HG03108 (cell line): ENCODE results near the gene ADAM12.
"Not testable (repeated sequence)": the region's sequence is repeated elsewhere in the genome, so short reads cannot be mapped to it uniquely, and the experiment has no call there.

Source experiments
- ATAC-seq: cut with Tn5 transposase; IDR thresholded peaks from one replicate; pipeline ENCODE4 v1.9.1; 2021; ENCODE audit warnings: moderate library complexity; ENCODE audit not compliant: unreplicated experiment

ADAM12 gene

GRCh38 chr10:126375926-126376554 is 12.2 kb downstream of the ADAM12 start:
- ATAC-seq = no peak

DNA sequence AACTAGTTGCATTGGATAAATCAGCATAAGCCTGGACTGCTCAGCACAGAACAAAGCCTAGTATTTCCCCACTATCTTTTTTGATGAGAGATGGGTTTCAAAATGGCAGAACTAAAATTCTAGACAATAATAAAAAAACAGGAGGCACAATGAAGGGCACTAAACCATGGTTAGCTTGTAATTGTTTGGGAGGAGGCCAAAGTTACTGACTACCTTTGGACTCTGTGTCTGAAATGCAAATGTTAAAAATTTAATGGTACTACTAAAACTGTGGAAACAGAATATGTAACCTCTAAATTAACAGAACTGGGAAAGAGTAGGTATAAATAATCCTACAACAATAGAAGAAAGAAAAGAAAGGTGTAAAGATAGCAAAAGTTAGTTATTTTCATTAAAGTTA is 13.0 kb downstream of the ADAM12 start:
- no peak for ATAC-seq

DNA sequence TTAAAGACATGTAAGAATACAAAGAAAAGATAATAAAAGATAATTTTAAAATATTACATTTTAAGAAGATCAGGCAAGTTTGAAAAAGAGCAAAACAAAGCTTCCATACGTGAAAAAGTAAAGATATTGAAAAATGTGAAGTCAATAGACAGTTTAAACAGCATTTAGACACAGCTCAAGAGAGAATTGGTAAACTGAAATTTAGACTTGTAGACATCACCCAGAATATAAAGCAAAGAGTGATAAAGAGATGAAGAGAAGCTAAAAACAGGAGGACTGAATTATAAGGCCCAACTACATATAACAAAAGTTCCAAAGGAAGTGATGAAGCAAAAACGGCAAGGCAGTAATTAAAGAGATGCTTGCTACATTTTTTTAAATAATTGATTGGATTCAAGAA is 13.8 kb downstream of the ADAM12 start:
- no peak for ATAC-seq

- no peak for ATAC-seq
These were observed 14.3 kb downstream of the ADAM12 start for GRCh38 chr10:126373972-126374371.

- ATAC-seq = no peak
These were observed 15.1 kb downstream of the ADAM12 start for GRCh38 chr10:126373147-126373546.

DNA sequence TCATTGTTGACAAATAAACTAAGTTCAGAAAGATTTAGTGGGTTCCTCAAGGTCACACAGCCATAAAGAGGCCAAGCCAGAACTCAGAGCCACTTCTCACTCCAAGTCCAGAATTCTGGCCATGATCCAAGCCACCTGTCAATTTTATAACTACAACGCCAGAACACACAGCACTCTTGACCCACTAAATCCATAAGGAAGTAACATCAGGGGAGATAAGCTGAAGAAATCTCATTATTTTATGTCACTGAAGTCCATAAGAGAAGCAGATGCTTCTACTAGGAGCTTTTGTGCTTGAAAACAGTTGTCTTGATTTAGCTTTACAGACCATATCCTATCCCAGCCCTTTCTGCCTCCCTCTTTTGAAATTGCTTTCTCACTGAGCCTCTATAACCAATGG is 15.9 kb downstream of the ADAM12 start:
- no peak for ATAC-seq

GRCh38 chr10:126369125-126369710 is 19.1 kb downstream of the ADAM12 start:
- ATAC-seq = no peak

DNA sequence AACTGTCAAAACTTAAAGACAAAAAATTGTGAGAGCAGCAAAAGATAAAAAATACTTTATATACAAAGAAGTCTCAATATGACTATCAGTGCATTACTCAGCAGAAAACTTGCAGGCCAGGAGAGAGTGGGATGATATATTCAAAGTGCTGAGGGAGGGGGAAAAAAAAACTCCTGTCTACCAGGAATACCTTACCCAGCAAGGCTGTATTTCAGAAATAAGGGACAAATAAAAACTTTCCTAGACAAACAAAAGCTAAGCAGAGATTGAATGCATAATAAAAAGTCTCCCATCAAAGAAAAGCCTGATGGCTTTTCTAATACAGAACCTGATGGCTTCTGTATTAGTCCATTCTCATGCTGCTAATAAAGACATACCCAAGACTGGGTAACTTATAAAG is 31.1 kb downstream of the ADAM12 start:
- ATAC-seq = no peak

GRCh38 chr10:126353666-126354065 is 34.6 kb downstream of the ADAM12 start:
- ATAC-seq = no peak

DNA sequence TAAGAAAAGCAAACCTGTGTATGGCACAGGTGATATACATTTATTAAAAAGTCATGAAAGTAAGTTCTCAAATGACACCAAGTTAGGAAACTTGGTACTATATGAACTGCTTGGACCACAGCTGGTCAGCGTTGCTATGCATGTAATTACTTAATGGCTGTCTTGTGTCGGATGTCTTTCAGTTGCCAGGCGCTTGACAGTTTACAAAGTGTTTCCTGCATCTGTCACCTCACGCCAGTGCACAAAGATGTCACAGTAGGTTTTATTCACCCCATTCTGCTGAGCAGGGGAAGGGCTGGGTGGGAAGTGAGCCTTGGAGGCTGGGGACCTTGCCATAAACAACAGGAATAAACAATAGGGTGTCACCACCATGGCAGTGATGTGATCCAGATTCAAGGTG is 35.8 kb downstream of the ADAM12 start:
- ATAC-seq = no peak

DNA sequence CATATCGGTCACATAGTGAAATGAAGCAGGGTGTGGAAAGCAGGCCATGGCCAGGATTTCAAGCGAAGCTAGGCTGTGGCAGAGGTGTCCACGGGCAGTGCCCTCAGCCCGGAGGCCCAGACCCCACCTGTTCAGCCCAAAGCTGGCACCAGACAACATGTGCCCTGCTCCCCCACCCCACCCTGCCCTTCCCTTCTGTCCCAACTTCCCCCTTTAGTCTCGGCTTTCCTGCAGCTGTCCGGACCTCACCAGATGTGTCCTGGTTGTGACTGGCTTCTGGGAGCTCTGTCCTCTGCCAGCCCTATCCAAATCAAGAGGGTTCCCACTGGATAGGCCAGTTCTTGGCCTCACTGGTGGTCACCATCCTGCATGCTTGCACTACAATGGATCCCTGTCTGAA is 37.3 kb downstream of the ADAM12 start:
- no peak for ATAC-seq

DNA sequence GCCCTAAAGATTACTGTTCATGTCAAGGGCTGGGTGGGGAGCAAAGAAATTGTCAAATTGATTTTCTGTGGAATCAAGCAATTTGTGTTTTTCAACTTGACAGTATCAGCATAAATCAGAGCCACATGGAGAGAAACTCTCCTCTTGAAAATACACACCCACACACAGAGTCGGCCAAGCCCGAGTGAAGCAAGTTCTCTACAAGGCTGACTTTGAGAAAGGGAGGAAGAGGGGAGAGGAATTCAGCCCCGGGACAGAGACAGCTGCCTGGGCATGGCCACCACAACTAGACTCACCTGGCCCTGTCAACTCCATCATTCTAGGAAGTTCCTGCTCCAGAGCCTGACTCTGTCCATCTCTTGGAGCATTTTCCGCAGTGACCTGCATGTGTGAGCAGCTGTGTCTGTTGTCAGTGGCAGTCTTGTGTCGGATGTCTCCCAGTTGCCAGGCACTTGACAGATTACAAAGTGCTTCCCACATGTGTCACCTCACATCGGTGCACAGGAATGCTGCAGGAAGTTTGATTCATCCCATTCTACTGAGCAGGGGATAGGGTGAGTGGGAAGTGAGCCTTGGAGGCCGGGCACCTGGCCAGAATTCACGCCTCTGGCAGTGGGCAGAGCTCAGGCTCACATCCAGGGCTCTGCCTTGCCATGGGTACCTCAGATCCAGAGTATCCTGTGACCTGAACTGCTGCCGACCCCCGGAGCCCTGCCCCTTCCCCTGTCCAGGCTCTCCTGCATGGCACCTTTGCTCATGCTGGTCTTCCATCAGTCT is 37.9 kb downstream of the ADAM12 start:
- ATAC-seq = no peak

- ATAC-seq = no peak
These were observed 38.6 kb downstream of the ADAM12 start for GRCh38 chr10:126349676-126350075.

DNA sequence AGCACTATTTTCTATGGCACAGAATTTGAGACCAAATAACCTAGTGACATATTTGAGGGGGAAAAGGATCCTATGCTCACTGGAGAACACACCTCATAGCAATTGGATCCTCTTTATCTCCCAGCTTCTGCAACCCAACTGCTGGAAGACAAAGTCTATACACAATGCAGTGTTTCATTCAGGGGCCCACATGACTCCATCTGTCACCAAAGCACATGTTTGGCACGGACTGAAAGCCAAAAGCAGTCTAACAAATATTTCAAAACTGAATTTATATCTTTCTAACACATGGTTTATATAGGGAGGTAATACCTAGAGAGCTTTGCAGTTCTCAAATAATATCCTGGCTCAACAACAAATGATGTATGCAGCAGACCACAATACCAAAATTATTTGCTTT is 39.2 kb downstream of the ADAM12 start:
- no peak for ATAC-seq

GRCh38 chr10:126343496-126343895 is 44.8 kb downstream of the ADAM12 start:
- ATAC-seq = not testable (repeated sequence)

DNA sequence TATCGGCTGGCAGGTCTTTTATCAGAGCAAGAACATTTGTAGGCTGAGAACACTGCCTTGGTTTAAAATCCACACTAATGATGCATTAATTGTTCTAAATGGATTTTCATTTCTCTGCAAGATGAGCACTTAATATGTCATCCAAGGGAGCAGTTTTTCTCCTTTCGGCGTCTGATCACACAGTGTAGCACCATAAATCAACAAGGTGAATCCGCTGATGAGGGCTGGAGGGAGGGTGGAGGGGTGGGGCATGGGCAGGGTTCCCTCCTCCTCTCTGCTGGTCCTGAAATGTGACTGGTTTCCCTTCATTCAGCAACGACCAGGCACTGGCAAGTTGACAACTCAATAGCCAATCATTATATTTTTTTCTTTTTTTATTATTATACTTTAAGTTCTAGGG is 45.6 kb downstream of the ADAM12 start:
- ATAC-seq = no peak

- ATAC-seq = no peak
These were observed 46.8 kb downstream of the ADAM12 start for GRCh38 chr10:126341491-126341890.

DNA sequence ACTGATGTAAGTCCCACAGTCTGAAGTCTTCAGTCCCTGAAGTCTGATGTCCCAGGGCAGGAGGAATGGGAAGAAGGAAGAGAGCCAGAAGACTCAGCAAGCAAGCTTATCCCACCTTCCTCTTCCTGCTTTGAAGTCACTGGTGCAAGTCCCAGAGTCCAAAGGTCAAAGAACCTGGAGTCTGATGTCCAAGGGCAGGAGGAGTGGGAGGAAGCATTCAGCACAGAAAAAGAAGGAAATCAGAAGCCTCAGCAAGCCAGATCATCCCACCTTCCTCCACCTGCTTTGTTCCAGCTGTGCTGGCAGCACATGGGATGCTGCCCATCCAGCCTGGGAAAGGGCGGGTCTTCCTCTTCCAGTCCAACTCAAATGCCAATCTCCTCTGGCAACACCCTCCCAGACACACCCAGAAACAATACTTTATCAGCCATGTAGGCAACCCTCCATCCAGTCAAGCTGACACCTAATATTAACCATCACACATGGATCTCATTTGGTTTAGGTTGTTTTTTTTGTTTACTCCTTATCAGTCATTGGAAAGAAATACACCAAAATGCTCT is 50.9 kb downstream of the ADAM12 start:
- no peak for ATAC-seq

GRCh38 chr10:126336801-126337200 is 51.5 kb downstream of the ADAM12 start:
- ATAC-seq = no peak

DNA sequence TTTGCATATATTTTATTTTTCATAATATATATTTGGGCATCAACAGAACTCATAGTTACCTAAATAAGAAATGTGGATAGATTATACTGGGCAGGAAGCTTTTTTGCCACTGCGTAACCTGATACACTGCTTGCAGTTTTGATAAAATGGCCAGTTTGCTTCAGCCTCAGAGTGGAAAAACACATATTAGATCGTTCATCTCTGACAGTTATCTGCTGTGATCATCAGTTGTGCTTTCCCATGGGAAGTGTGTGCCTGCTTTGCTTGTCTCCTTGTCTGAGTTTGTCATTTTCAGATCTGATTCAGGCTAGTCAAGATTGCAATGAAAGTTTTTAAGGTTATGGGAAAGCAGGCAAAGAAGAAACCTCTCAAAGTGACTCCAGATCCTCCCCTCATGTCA is 54.0 kb downstream of the ADAM12 start:
- no peak for ATAC-seq

DNA sequence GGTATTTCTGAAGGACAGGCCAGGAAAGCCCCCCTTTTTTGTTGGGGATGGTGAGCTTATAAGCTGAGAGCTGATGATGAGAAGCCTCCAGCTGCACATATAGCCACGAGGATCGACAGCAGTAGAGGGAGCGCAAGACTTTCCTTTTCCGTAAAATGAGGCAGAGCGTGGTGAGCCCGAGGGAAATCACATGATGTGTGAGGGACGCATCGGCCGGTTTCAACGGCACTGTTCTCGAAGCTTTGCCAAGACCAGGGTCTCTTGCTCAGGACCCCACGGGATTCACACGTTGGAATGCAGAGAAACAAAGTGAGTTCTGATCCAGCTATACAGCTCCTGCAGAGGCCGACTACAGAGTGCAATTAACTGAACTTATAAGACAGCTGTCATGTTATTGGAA is 55.7 kb downstream of the ADAM12 start:
- no peak for ATAC-seq

GRCh38 chr10:126331101-126331500 is 57.2 kb downstream of the ADAM12 start:
- no peak for ATAC-seq
